Neuronal stem cell (in vitro differentiated cells): ENCODE measurements around the gene AGBL4.

Source experiments
- DNase-seq: peaks from one replicate; pipeline ENCODE4 v3.0.0-alpha.2; 2013; ENCODE audit warnings: low spot score
- H2AFZ ChIP-seq: one replicate; pipeline ENCODE4 v1.6.1; 2013; ENCODE audit warnings: mild to moderate bottlenecking, low read length, inconsistent platforms
- H2AK5ac ChIP-seq: 2 replicates; pipeline ENCODE4 v1.6.1; 2013; ENCODE audit warnings: low read depth, mild to moderate bottlenecking, inconsistent platforms, low read length, moderate library complexity, mixed read lengths
- H2BK120ac ChIP-seq: 2 replicates; pipeline ENCODE4 v1.6.1; 2013; ENCODE audit warnings: low read depth, mild to moderate bottlenecking, inconsistent platforms, low read length, moderate library complexity, mixed read lengths
- H2BK12ac ChIP-seq: one replicate; pipeline ENCODE4 v1.6.1; 2013; ENCODE audit warnings: low read length, inconsistent platforms
- H2BK15ac ChIP-seq: 2 replicates; pipeline ENCODE4 v1.6.1; 2013; ENCODE audit warnings: mild to moderate bottlenecking, low read length, inconsistent platforms, mixed read lengths
- H2BK5ac ChIP-seq: one replicate; pipeline ENCODE4 v1.6.1; 2013; ENCODE audit warnings: inconsistent platforms, mild to moderate bottlenecking, low read length, moderate library complexity
- H3K14ac ChIP-seq: one replicate; pipeline ENCODE4 v1.6.1; 2013; ENCODE audit warnings: low read length, inconsistent platforms
- H3K18ac ChIP-seq: 2 replicates; pipeline ENCODE4 v1.6.1; 2013; ENCODE audit warnings: low read length, inconsistent platforms
- H3K23ac ChIP-seq: 2 replicates; pipeline ENCODE4 v1.6.1; 2013; ENCODE audit warnings: low read depth, mild to moderate bottlenecking, mixed read lengths, low read length, inconsistent platforms; ENCODE audit not compliant: poor library complexity
- H3K27ac ChIP-seq: replicated peaks from 3 replicates; pipeline ENCODE4 v1.5.1; 2013; ENCODE audit warnings: low read length, inconsistent platforms
- H3K27me3 ChIP-seq, 3 experiments: 2 replicates each; pipeline ENCODE4 v1.6.1; 2013; ENCODE audit warnings: low read length in 3 of 3, mild to moderate bottlenecking in 2 of 3, inconsistent platforms in 1 of 3, low read depth in 1 of 3, mixed read lengths in 1 of 3, moderate library complexity in 1 of 3; ENCODE audit not compliant: control insufficient read depth in 3 of 3, insufficient read depth in 3 of 3
- H3K36me3 ChIP-seq, 2 donors: replicated peaks in 1 of 2; 2 replicates each; pipeline ENCODE4 v1.6.1; 2013; ENCODE audit warnings: low read length in 2 of 2; ENCODE audit not compliant: control insufficient read depth in 2 of 2, insufficient read depth in 2 of 2
- H3K4ac ChIP-seq: 2 replicates; pipeline ENCODE4 v1.6.1; 2013; ENCODE audit warnings: inconsistent platforms, mild to moderate bottlenecking, low read length, moderate library complexity
- H3K4me1 ChIP-seq, 2 donors: 1 replicate in 1 of 2; 2 replicates in 1 of 2; pipeline ENCODE4 v1.6.1; 2013; ENCODE audit warnings: low read length in 2 of 2, low read depth in 1 of 2; ENCODE audit not compliant: control insufficient read depth in 2 of 2, insufficient read depth in 1 of 2
- H3K4me2 ChIP-seq: one replicate; pipeline ENCODE4 v1.6.1; 2013; ENCODE audit warnings: mild to moderate bottlenecking, low read length, inconsistent platforms; ENCODE audit not compliant: insufficient read depth, poor library complexity, severe bottlenecking
- H3K4me3 ChIP-seq, 2 donors: 2 replicates each; pipeline ENCODE4 v1.5.1; 2013; ENCODE audit warnings: low read length in 2 of 2, mild to moderate bottlenecking in 2 of 2, inconsistent platforms in 1 of 2, moderate library complexity in 1 of 2
- H3K79me1 ChIP-seq: one replicate; pipeline ENCODE4 v1.6.1; 2013; ENCODE audit warnings: low read depth, mild to moderate bottlenecking, inconsistent platforms, low read length, moderate library complexity
- H3K9ac ChIP-seq: one replicate; pipeline ENCODE4 v1.6.1; 2013; ENCODE audit warnings: mild to moderate bottlenecking, low read depth, low read length, inconsistent platforms; ENCODE audit not compliant: poor library complexity
- H3K9me3 ChIP-seq, 2 donors: replicated peaks in 1 of 2; 2 replicates each; pipeline versions ENCODE3 to v1.6.1; 2013; ENCODE audit warnings: low read length in 2 of 2, mild to moderate bottlenecking in 2 of 2, inconsistent platforms in 1 of 2, low read depth in 1 of 2, mixed read lengths in 1 of 2, moderate library complexity in 1 of 2; ENCODE audit not compliant: control insufficient read depth in 2 of 2, insufficient read depth in 1 of 2
- H4K8ac ChIP-seq: one replicate; pipeline ENCODE4 v1.6.1; 2013; ENCODE audit warnings: low read depth, mild to moderate bottlenecking, inconsistent platforms, low read length, moderate library complexity
- H4K91ac ChIP-seq: one replicate; pipeline ENCODE4 v1.6.1; 2013; ENCODE audit warnings: low read length, low read depth, mild to moderate bottlenecking, inconsistent platforms; ENCODE audit not compliant: poor library complexity
- WGBS, 2 donors: extraction: QIAGEN DNeasy Blood & Tissue Kit; methylation state at CpG; one replicate each; pipeline ENCODE4 v1.1.7; 2013; ENCODE audit warnings: missing lambda C conversion rate in 2 of 2, mixed read lengths in 1 of 2; ENCODE audit not compliant: insufficient read length in 2 of 2, insufficient replicate concordance in 1 of 2; ENCODE audit errors: extremely low coverage in 2 of 2; 5-methylcytosine and 5-hydroxymethylcytosine counted together

AGBL4 gene

DNA sequence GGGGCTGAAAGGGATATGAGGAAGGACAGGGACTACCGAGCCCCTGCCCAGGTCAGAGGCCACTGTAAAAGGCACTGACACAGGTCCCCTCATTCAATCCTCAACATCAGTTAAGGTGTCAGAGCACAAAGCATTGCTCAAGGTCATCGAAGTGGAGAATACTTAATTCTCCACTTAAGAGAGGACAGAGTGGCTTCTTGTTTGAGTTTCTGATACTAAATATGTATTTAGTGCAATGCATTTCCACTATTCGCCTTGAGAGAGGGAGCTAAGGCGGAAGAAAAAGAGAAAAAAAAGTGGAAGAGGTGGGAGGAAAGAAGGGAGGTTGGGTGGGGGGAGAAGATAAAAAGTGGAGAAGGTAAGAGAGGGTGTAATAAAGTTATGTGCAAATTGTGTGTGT, 1451.6 kb downstream of the AGBL4 start:
- Histone ChIP-seq H2AK5ac (no peak overlapping the region), H3K4ac (no peak overlapping the region), H3K79me1 (no peaks in the 10 kb centered on the region), H3K27ac (no peak overlapping the region), H4K8ac (no peak overlapping the region), H3K27me3 (no peaks in the 10 kb centered on the region), H2BK12ac (no peak overlapping the region), H3K23ac (no peak overlapping the region), H3K4me3 (no peak overlapping the region), H3K14ac (no peak overlapping the region), H3K4me1 (no peaks in the 10 kb centered on the region), H3K9me3 (no peaks in the 10 kb centered on the region), H3K36me3 (no peaks in the 10 kb centered on the region), H3K4me2 (no peak overlapping the region), H2BK5ac (no peak overlapping the region), H3K9ac (no peak overlapping the region), H3K18ac (no peak overlapping the region), H2BK120ac (no peak overlapping the region), H2BK15ac (no peak overlapping the region), H4K91ac (no peak overlapping the region), H2AFZ (no peak overlapping the region)
- 100% methylated on average over 1 of the region's 4 CpGs; no CpG with 5 or more reads in 1 of the 2 donors for WGBS, 2 donors
- DNase-seq: no peak

DNA sequence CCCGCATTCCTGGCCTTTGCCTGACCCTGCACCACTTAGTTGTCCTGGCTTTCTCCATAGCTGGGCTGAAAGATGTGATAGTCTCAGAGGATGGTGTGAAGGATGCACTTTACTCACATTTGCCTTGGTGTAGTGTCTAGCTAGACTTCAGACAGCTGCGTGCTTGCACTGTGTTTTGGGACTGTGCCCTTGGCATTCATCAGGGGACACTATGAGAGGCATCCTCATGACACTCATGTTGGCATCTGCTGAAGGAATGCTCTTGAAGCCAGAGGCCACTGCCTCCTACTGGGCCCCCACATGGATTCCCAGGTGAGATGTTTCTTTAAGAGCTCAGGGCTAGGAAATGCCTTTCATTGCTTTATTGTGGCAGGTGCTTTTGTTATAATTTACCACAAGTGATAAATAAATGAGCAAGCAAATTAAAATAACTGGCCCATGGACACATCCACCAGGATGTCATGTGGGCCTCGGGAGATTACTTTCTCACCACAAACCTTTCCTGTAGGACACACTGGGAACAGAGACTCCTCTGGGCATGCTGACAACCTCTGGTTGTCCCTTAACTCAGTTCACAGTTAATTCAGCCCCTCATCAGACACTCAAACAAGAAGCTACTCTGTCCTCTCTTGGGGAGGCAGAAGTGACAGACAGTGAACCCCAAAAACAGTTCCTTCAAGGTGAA, 1452.3 kb downstream of the AGBL4 start:
- Histone ChIP-seq H2BK12ac (no peak overlapping the region), H3K27me3 (no peaks in the 10 kb centered on the region), H3K18ac (no peak overlapping the region), H2AK5ac (no peak overlapping the region), H3K9me3 (no peaks in the 10 kb centered on the region), H4K91ac (no peak overlapping the region), H3K4me2 (no peak overlapping the region), H3K4me3 (no peak overlapping the region), H3K23ac (no peak overlapping the region), H2BK5ac (no peak overlapping the region), H3K27ac (no peak overlapping the region), H3K9ac (no peak overlapping the region), H2AFZ (no peak overlapping the region), H3K4me1 (no peaks in the 10 kb centered on the region), H2BK15ac (no peak overlapping the region), H4K8ac (no peak overlapping the region), H2BK120ac (no peak overlapping the region), H3K14ac (no peak overlapping the region), H3K36me3 (no peaks in the 10 kb centered on the region), H3K79me1 (no peaks in the 10 kb centered on the region), H3K4ac (no peak overlapping the region)
- no peak for DNase-seq
- WGBS, 2 donors: no CpG with 5 or more reads among the region's 3 CpGs

DNA sequence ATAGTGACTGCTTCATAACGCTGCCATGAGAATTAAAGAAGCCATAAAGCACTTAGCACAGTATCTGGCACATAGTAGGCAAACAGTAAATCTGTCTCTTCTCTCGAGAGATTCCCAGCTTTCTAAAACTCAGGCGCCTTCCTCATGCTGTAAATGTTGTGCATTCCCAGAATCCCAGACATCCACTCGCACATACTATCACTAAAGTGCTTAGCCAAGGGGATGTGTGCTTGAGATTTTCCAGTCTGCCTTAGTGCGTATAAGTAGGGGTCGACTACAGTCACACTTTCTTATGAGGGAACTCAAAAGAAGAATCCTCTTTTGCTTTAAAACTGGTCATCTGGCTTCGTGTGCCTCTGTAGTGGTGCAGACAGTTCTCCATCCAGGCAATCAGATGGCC, 1453.2 kb downstream of the AGBL4 start:
- H3K36me3 ChIP-seq: no peaks in the 10 kb centered on the region
- H3K4me1 ChIP-seq: no peaks in the 10 kb centered on the region
- no peak for DNase-seq
- H3K23ac ChIP-seq: no peak overlapping the region
- H2AK5ac ChIP-seq: no peak overlapping the region
- no peaks in the 10 kb centered on the region for H3K27me3 ChIP-seq
- no peaks in the 10 kb centered on the region for H3K79me1 ChIP-seq
- no peak overlapping the region for H2BK15ac ChIP-seq
- no peak overlapping the region for H3K4ac ChIP-seq
- H4K91ac ChIP-seq: no peak overlapping the region
- H3K9me3 ChIP-seq: no peaks in the 10 kb centered on the region
- H2AFZ ChIP-seq: no peak overlapping the region
- H2BK12ac ChIP-seq: no peak overlapping the region
- no peak overlapping the region for H2BK120ac ChIP-seq
- H4K8ac ChIP-seq: no peak overlapping the region
- no CpG with 5 or more reads among the region's 7 CpGs for WGBS, 2 donors
- H3K14ac ChIP-seq: no peak overlapping the region
- H3K18ac ChIP-seq: no peak overlapping the region
- H3K9ac ChIP-seq: no peak overlapping the region
- H3K4me2 ChIP-seq: no peak overlapping the region
- no peak overlapping the region for H2BK5ac ChIP-seq
- no peak overlapping the region for H3K4me3 ChIP-seq
- no peak overlapping the region for H3K27ac ChIP-seq

DNA sequence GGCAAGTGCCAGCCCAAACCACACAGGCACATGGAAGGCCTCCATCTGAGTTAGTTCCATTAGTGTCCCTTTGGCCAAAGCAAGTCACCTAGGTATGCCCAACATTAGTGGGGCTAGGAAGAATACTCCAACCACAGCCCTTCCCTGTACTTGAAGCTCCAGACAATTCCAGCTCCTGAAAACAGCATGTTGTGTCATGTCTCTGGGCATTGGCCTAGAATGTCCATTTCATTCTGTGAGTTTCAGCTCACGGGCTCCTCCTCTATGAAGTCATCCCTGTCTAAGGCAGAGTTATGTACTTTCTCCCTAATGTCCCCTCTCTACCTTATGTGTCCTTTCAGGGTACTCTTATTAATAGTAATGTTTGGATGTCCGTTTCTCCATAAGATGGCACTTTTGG, 1455.3 kb downstream of the AGBL4 start:
- H4K91ac ChIP-seq: no peak overlapping the region
- no peaks in the 10 kb centered on the region for H3K4me1 ChIP-seq
- H3K14ac ChIP-seq: no peak overlapping the region

More for the DNA sequence above, 1455.3 kb downstream of the AGBL4 start:
- Histone ChIP-seq H3K27ac (no peak overlapping the region), H3K23ac (no peak overlapping the region), H2BK15ac (no peak overlapping the region), H3K79me1 (no peaks in the 10 kb centered on the region), H3K9ac (no peak overlapping the region), H3K27me3 (no peaks in the 10 kb centered on the region), H3K36me3 (no peaks in the 10 kb centered on the region), H4K8ac (no peak overlapping the region), H3K4ac (no peak overlapping the region), H3K18ac (no peak overlapping the region), H2BK120ac (no peak overlapping the region), H3K4me2 (no peak overlapping the region), H2AK5ac (no peak overlapping the region), H3K4me3 (no peak overlapping the region), H2BK12ac (no peak overlapping the region), H2AFZ (no peak overlapping the region), H2BK5ac (no peak overlapping the region), H3K9me3 (no peaks in the 10 kb centered on the region)
- DNase-seq: no peak
- WGBS, 2 donors: no CpG with 5 or more reads among the region's 2 CpGs
